Activated gamma-delta T cell (primary cell): ENCODE data around the gene CENPQ.
A peak's percentile ranks its signal among the peaks of the same experiment; 100 is the strongest.
"Not testable (repeated sequence)": the region's sequence is repeated elsewhere in the genome, so short reads cannot be mapped to it uniquely, and the experiment has no call there.

Experiments used
- DNase-seq: peaks from one replicate; lab custom pipeline; 2025; lab: John Stamatoyannopoulos, UW
- total RNA-seq, 2 donors: gene quantifications; one replicate each; lab custom pipeline; 2026; lab: John Stamatoyannopoulos, UW

CENPQ gene
- 6.8 to 7.5 reads per million in 2 donors for total RNA-seq

GRCh38 chr6:49462927-49463611 lies at the start of gene CENPQ, which contains the start of gene MMUT:
Gene CENPQ (plus strand): TSS chr6:49463370. CDS start chr6:49470177, 6,807 bp downstream.
Gene MMUT (minus strand): TSS chr6:49463253. CDS start chr6:49459466, 3,787 bp downstream.
- DNase-seq: peak; percentile 80

GRCh38 chr6:49415358-49415757 lies 47.8 kb upstream of the CENPQ start:
- DNase-seq: no peak

GRCh38 chr6:49416195-49416594 lies 47.0 kb upstream of the CENPQ start:
- no peak for DNase-seq

GRCh38 chr6:49423817-49424216 lies 39.4 kb upstream of the CENPQ start:
- DNase-seq: no peak

GRCh38 chr6:49430187-49430586 lies 33.0 kb upstream of the CENPQ start:
- no peak for DNase-seq

GRCh38 chr6:49430866-49431265 lies 32.3 kb upstream of the CENPQ start:
- DNase-seq: no peak

- no peak for DNase-seq
Measured at GRCh38 chr6:49453221-49453620, 9.9 kb upstream of the CENPQ start.

- DNase-seq: no peak
Measured at GRCh38 chr6:49454787-49455709, 8.1 kb upstream of the CENPQ start.

GRCh38 chr6:49457771-49458170 lies 5.4 kb upstream of the CENPQ start:
- DNase-seq: no peak

GRCh38 chr6:49462071-49462470 lies 1.1 kb upstream of the CENPQ start:
- DNase-seq: no peak

- DNase-seq: no peak
Measured at GRCh38 chr6:49462599-49462926, 607 bp upstream of the CENPQ start.

GRCh38 chr6:49463612-49463967 lies 420 bp downstream of the CENPQ start:
- no peak for DNase-seq

- DNase-seq: no peak
Measured at GRCh38 chr6:49464691-49465090, 1.5 kb downstream of the CENPQ start.

GRCh38 chr6:49468042-49468441 lies 4.9 kb downstream of the CENPQ start:
- no peak for DNase-seq

- not testable (repeated sequence) for DNase-seq
Measured at GRCh38 chr6:49476564-49476963, 13.4 kb downstream of the CENPQ start.

GRCh38 chr6:49479308-49479970 lies 16.3 kb downstream of the CENPQ start:
- DNase-seq: no peak

GRCh38 chr6:49481846-49482245 lies 18.7 kb downstream of the CENPQ start:
- DNase-seq: not testable (repeated sequence)

GRCh38 chr6:49483380-49483779 lies 20.2 kb downstream of the CENPQ start:
- DNase-seq: not testable (repeated sequence)

GRCh38 chr6:49490633-49491032 lies 27.5 kb downstream of the CENPQ start:
- no peak for DNase-seq

GRCh38 chr6:49497304-49497703 lies 34.1 kb downstream of the CENPQ start:
- no peak for DNase-seq

- DNase-seq: no peak
Measured at GRCh38 chr6:49499126-49499525, 36.0 kb downstream of the CENPQ start.

GRCh38 chr6:49499623-49500022 lies 36.5 kb downstream of the CENPQ start, which contains the start of gene GLYATL3:
Gene GLYATL3 (plus strand): TSS chr6:49499923. CDS start chr6:49511991, 12,068 bp downstream.
- DNase-seq: no peak
